ENCODE results near the gene ARHGEF33.

Gene ARHGEF33

GRCh38 chr2:38977047-38977446 lies 87.4 kb downstream of the ARHGEF33 start:
- no peaks in the 10 kb centered on the region for H3K9me3 ChIP-seq (ENCODE audit: control insufficient read depth, insufficient read depth, low read length)
- H3K4me1 ChIP-seq (ENCODE audit: control insufficient read depth, insufficient read depth, low read length), result no peaks in the 10 kb centered on the region
- H3K27me3 ChIP-seq (ENCODE audit: control insufficient read depth, insufficient read depth, low read length), result no peaks in the 10 kb centered on the region
- no peaks in the 10 kb centered on the region for H3K36me3 ChIP-seq (ENCODE audit: control insufficient read depth, insufficient read depth, low read length)
- no peak for DNase-seq (ENCODE audit: low read depth, low spot score)
- H3K4me3 ChIP-seq (ENCODE audit: low read length), result no peak overlapping the region
- WGBS (ENCODE audit: insufficient coverage, insufficient read length), result no CpG with 5 or more reads among the region's 3 CpGs
- no peak overlapping the region for H3K27ac ChIP-seq (ENCODE audit: low read length)

GRCh38 chr2:38978296-38978903 lies 88.7 kb downstream of the ARHGEF33 start:
- Histone ChIP-seq H3K4me1 (ENCODE audit: control insufficient read depth, insufficient read depth, low read length) (no peaks in the 10 kb centered on the region), H3K27me3 (ENCODE audit: control insufficient read depth, insufficient read depth, low read length) (no peaks in the 10 kb centered on the region), H3K27ac (ENCODE audit: low read length) (no peak overlapping the region), H3K4me3 (ENCODE audit: low read length) (no peak overlapping the region), H3K36me3 (ENCODE audit: control insufficient read depth, insufficient read depth, low read length) (no peaks in the 10 kb centered on the region), H3K9me3 (ENCODE audit: control insufficient read depth, insufficient read depth, low read length) (no peaks in the 10 kb centered on the region)
- WGBS (ENCODE audit: insufficient coverage, insufficient read length), result no CpG with 5 or more reads among the region's 5 CpGs
- DNase-seq (ENCODE audit: low read depth, low spot score), result no peak

- H3K4me1 ChIP-seq (ENCODE audit: control insufficient read depth, insufficient read depth, low read length), result no peaks in the 10 kb centered on the region
- no peaks in the 10 kb centered on the region for H3K27me3 ChIP-seq (ENCODE audit: control insufficient read depth, insufficient read depth, low read length)
- no peak overlapping the region for H3K4me3 ChIP-seq (ENCODE audit: low read length)
- no peak for DNase-seq (ENCODE audit: low read depth, low spot score)
- no peaks in the 10 kb centered on the region for H3K9me3 ChIP-seq (ENCODE audit: control insufficient read depth, insufficient read depth, low read length)
- no peaks in the 10 kb centered on the region for H3K36me3 ChIP-seq (ENCODE audit: control insufficient read depth, insufficient read depth, low read length)
- WGBS (ENCODE audit: insufficient coverage, insufficient read length), result no CpG with 5 or more reads among the region's 3 CpGs
- H3K27ac ChIP-seq (ENCODE audit: low read length), result no peak overlapping the region
These were observed 89.2 kb downstream of the ARHGEF33 start for GRCh38 chr2:38978908-38979307.

GRCh38 chr2:38981003-38981669 lies 91.5 kb downstream of the ARHGEF33 start:
- H3K36me3 ChIP-seq (ENCODE audit: control insufficient read depth, insufficient read depth, low read length), result peaks cover 5% of the 10 kb centered on the region; the same call in 1 of the 2 replicates
- WGBS (ENCODE audit: insufficient coverage, insufficient read length), result no CpG with 5 or more reads among the region's 3 CpGs
- no peak overlapping the region for H3K4me3 ChIP-seq (ENCODE audit: low read length)
- H3K27me3 ChIP-seq (ENCODE audit: control insufficient read depth, insufficient read depth, low read length), result no peaks in the 10 kb centered on the region
- H3K4me1 ChIP-seq (ENCODE audit: control insufficient read depth, insufficient read depth, low read length), result no peaks in the 10 kb centered on the region
- no peak overlapping the region for H3K27ac ChIP-seq (ENCODE audit: low read length)
- H3K9me3 ChIP-seq (ENCODE audit: control insufficient read depth, insufficient read depth, low read length), result no peaks in the 10 kb centered on the region
- DNase-seq (ENCODE audit: low read depth, low spot score), result no peak

GRCh38 chr2:38981670-38982357 lies 92.1 kb downstream of the ARHGEF33 start:
- no peaks in the 10 kb centered on the region for H3K27me3 ChIP-seq (ENCODE audit: control insufficient read depth, insufficient read depth, low read length)
- H3K36me3 ChIP-seq (ENCODE audit: control insufficient read depth, insufficient read depth, low read length), result peaks cover 5% of the 10 kb centered on the region; the same call in 1 of the 2 replicates
- H3K9me3 ChIP-seq (ENCODE audit: control insufficient read depth, insufficient read depth, low read length), result no peaks in the 10 kb centered on the region
- WGBS (ENCODE audit: insufficient coverage, insufficient read length), result 100% methylated on average over 2 of the region's 8 CpGs
- no peak overlapping the region for H3K4me3 ChIP-seq (ENCODE audit: low read length)
- DNase-seq (ENCODE audit: low read depth, low spot score), result no peak
- no peak overlapping the region for H3K27ac ChIP-seq (ENCODE audit: low read length)
- H3K4me1 ChIP-seq (ENCODE audit: control insufficient read depth, insufficient read depth, low read length), result no peaks in the 10 kb centered on the region

- no CpG with 5 or more reads among the region's 1 CpG for WGBS (ENCODE audit: insufficient coverage, insufficient read length)
- Histone ChIP-seq H3K27ac (ENCODE audit: low read length) (no peak overlapping the region), H3K27me3 (ENCODE audit: control insufficient read depth, insufficient read depth, low read length) (no peaks in the 10 kb centered on the region), H3K4me3 (ENCODE audit: low read length) (no peak overlapping the region), H3K9me3 (ENCODE audit: control insufficient read depth, insufficient read depth, low read length) (no peaks in the 10 kb centered on the region), H3K4me1 (ENCODE audit: control insufficient read depth, insufficient read depth, low read length) (no peaks in the 10 kb centered on the region), H3K36me3 (ENCODE audit: control insufficient read depth, insufficient read depth, low read length) (peaks cover 5% of the 10 kb centered on the region; the same call in 1 of the 2 replicates)
- DNase-seq (ENCODE audit: low read depth, low spot score), result no peak
These were observed 92.8 kb downstream of the ARHGEF33 start for GRCh38 chr2:38982498-38982897.

- peaks cover 7% of the 10 kb centered on the region; the same call in 1 of the 2 replicates for H3K36me3 ChIP-seq (ENCODE audit: control insufficient read depth, insufficient read depth, low read length)
- no peaks in the 10 kb centered on the region for H3K9me3 ChIP-seq (ENCODE audit: control insufficient read depth, insufficient read depth, low read length)
- H3K4me3 ChIP-seq (ENCODE audit: low read length), result no peak overlapping the region
- no peaks in the 10 kb centered on the region for H3K4me1 ChIP-seq (ENCODE audit: control insufficient read depth, insufficient read depth, low read length)
- no peak for DNase-seq (ENCODE audit: low read depth, low spot score)
- H3K27me3 ChIP-seq (ENCODE audit: control insufficient read depth, insufficient read depth, low read length), result no peaks in the 10 kb centered on the region
- no peak overlapping the region for H3K27ac ChIP-seq (ENCODE audit: low read length)
- no CpG with 5 or more reads among the region's 1 CpG for WGBS (ENCODE audit: insufficient coverage, insufficient read length)
These were observed 99.0 kb downstream of the ARHGEF33 start for GRCh38 chr2:38988716-38989115.

GRCh38 chr2:38991899-38992298 lies 102.2 kb downstream of the ARHGEF33 start:
- Histone ChIP-seq H3K9me3 (ENCODE audit: control insufficient read depth, insufficient read depth, low read length) (no peaks in the 10 kb centered on the region), H3K4me3 (ENCODE audit: low read length) (no peak overlapping the region), H3K36me3 (ENCODE audit: control insufficient read depth, insufficient read depth, low read length) (peaks cover 5% of the 10 kb centered on the region; the same call in 1 of the 2 replicates), H3K27me3 (ENCODE audit: control insufficient read depth, insufficient read depth, low read length) (no peaks in the 10 kb centered on the region), H3K27ac (ENCODE audit: low read length) (no peak overlapping the region), H3K4me1 (ENCODE audit: control insufficient read depth, insufficient read depth, low read length) (no peaks in the 10 kb centered on the region)
- WGBS (ENCODE audit: insufficient coverage, insufficient read length), result 100% methylated on average over 1 of the region's 2 CpGs
- no peak for DNase-seq (ENCODE audit: low read depth, low spot score)

GRCh38 chr2:38997781-38998180 lies 108.1 kb downstream of the ARHGEF33 start:
- Histone ChIP-seq H3K27me3 (ENCODE audit: control insufficient read depth, insufficient read depth, low read length) (no peaks in the 10 kb centered on the region), H3K4me3 (ENCODE audit: low read length) (no peak overlapping the region), H3K36me3 (ENCODE audit: control insufficient read depth, insufficient read depth, low read length) (peaks cover 2% of the 10 kb centered on the region; the same call in 1 of the 2 replicates), H3K9me3 (ENCODE audit: control insufficient read depth, insufficient read depth, low read length) (no peaks in the 10 kb centered on the region), H3K4me1 (ENCODE audit: control insufficient read depth, insufficient read depth, low read length) (no peaks in the 10 kb centered on the region), H3K27ac (ENCODE audit: low read length) (no peak overlapping the region)
- no peak for DNase-seq (ENCODE audit: low read depth, low spot score)
- WGBS (ENCODE audit: insufficient coverage, insufficient read length), result no CpG with 5 or more reads among the region's 4 CpGs

- no peak for DNase-seq (ENCODE audit: low read depth, low spot score)
- Histone ChIP-seq H3K27ac (ENCODE audit: low read length) (no peak overlapping the region), H3K4me3 (ENCODE audit: low read length) (no peak overlapping the region), H3K36me3 (ENCODE audit: control insufficient read depth, insufficient read depth, low read length) (no peaks in the 10 kb centered on the region), H3K9me3 (ENCODE audit: control insufficient read depth, insufficient read depth, low read length) (no peaks in the 10 kb centered on the region), H3K4me1 (ENCODE audit: control insufficient read depth, insufficient read depth, low read length) (no peaks in the 10 kb centered on the region), H3K27me3 (ENCODE audit: control insufficient read depth, insufficient read depth, low read length) (no peaks in the 10 kb centered on the region)
- no CpG with 5 or more reads among the region's 2 CpGs for WGBS (ENCODE audit: insufficient coverage, insufficient read length)
These were observed 110.9 kb downstream of the ARHGEF33 start for GRCh38 chr2:39000552-39000951.

Measured in iPS DF 6.9 (cell line).